Body of pancreas (tissue), 4 donors: Measurements from ENCODE around the gene ATCAY. TPM values are rescaled to one million over a fixed set of nuclear protein-coding genes. Genes with fewer than 3 reads are reported as not detected.

Source experiments
- ATAC-seq: fragments of 150-250 bp; one replicate; pipeline ENCODE4 v1.9.1; 2016
- DNase-seq, 4 donors: peaks; one replicate each; pipeline ENCODE4 v3.0.0-alpha.2; 2019
- H3K27ac ChIP-seq, 4 donors: fragments of 200-600 bp; sonication (generic); 1 replicate in 3 of 4; 2 replicates in 1 of 4; pipeline versions ENCODE4 v1.5.1 to v1.6.1; 2016 to 2019; ENCODE audit warnings: mild to moderate bottlenecking in 1 of 4, mixed read lengths in 1 of 4, moderate library complexity in 1 of 4
- H3K27me3 ChIP-seq, 2 donors: fragments of 200-600 bp; sonication (generic); one replicate each; pipeline ENCODE4 v1.6.0; 2016; ENCODE audit warnings: mild to moderate bottlenecking in 1 of 2
- H3K36me3 ChIP-seq, 2 donors: fragments of 200-600 bp; sonication (generic); replicated peaks in 1 of 2; 2 replicates each; pipeline ENCODE4 v1.5.1; 2016; ENCODE audit warnings: low read depth in 2 of 2; ENCODE audit not compliant: insufficient read depth in 1 of 2
- H3K4me1 ChIP-seq: fragments of 200-600 bp; sonication (generic); one replicate; pipeline ENCODE4 v1.6.0; 2016
- H3K4me3 ChIP-seq, 2 donors: fragments of 200-600 bp; sonication (generic); 1 replicate in 1 of 2; 2 replicates in 1 of 2; pipeline ENCODE4 v1.5.1; 2016 to 2019
- H3K9me3 ChIP-seq, 3 donors: fragments of 200-600 bp; sonication (generic); 1 replicate in 2 of 3; 2 replicates in 1 of 3; pipeline ENCODE4 v1.5.1; 2016
- POLR2A ChIP-seq, 3 donors: fragments of 450-650 bp; IDR thresholded peaks; one replicate each; pipeline ENCODE4 v1.6.1; 2016; ENCODE audit warnings: antibody characterized with exemption in 3 of 3, mild to moderate bottlenecking in 2 of 3
- WGBS, 2 donors: methylation state at CpG; one replicate each; pipeline ENCODE4 v1.1.5; 2017; 5-methylcytosine and 5-hydroxymethylcytosine counted together
- intact Hi-C: fragments of 100-400 bp; cut with DNase I; formaldehyde crosslinking; loops from one replicate; pipeline ENCODE4 v1.15.1; 2023
- total RNA-seq, 2 donors: library from RNA; depleted of rRNA; stranded (reverse); fragments of >200 nt; gene quantifications; one replicate each; pipeline ENCODE4 v1.1.0, GENCODE V29; 2016
- TF ChIP-seq, protein P1 (sequence below), 7 experiments: fragments of 450-650 bp in 4 of 7; fragments of 200-600 bp in 3 of 7; sonication (generic) in 3 of 7; IDR thresholded peaks; one replicate each; pipeline ENCODE4 v1.5.1; 2016 to 2019; ENCODE audit warnings: antibody characterized with exemption in 7 of 7

Gene ATCAY
- total RNA-seq, 2 donors from 2014 or later = 1.6 TPM; not detected in 1

- no peaks in the 10 kb centered on the region for H3K4me1 ChIP-seq
- no peak overlapping the region for H3K4me3 ChIP-seq
- no peak for TF ChIP-seq POLR2A (IDR thresholded peaks at IDR 0.05)
- TF ChIP-seq, protein P1, sequence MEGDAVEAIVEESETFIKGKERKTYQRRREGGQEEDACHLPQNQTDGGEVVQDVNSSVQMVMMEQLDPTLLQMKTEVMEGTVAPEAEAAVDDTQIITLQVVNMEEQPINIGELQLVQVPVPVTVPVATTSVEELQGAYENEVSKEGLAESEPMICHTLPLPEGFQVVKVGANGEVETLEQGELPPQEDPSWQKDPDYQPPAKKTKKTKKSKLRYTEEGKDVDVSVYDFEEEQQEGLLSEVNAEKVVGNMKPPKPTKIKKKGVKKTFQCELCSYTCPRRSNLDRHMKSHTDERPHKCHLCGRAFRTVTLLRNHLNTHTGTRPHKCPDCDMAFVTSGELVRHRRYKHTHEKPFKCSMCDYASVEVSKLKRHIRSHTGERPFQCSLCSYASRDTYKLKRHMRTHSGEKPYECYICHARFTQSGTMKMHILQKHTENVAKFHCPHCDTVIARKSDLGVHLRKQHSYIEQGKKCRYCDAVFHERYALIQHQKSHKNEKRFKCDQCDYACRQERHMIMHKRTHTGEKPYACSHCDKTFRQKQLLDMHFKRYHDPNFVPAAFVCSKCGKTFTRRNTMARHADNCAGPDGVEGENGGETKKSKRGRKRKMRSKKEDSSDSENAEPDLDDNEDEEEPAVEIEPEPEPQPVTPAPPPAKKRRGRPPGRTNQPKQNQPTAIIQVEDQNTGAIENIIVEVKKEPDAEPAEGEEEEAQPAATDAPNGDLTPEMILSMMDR (IDR thresholded peaks at IDR 0.05) = no peak
- WGBS, 2 donors = 71 to 85% methylated on average over 7 to 12 of the region's 12 CpGs
- H3K27me3 ChIP-seq = no peaks in the 10 kb centered on the region
- intact Hi-C loops = no loop called here
- H3K36me3 ChIP-seq = no peaks in the 10 kb centered on the region
- ATAC-seq = no peak
- no peak overlapping the region for H3K27ac ChIP-seq
- DNase-seq = no peak
- H3K9me3 ChIP-seq = peaks cover 0 to 2% (median 0%) of the 10 kb centered on the region in 3 donors
Observed at GRCh38 chr19:3857449-3858003, 23.0 kb upstream of the ATCAY start.

GRCh38 chr19:3860499-3860898 lies 20.0 kb upstream of the ATCAY start:
- Histone ChIP-seq H3K4me3 (no peak overlapping the region), H3K27me3 (no peaks in the 10 kb centered on the region)
- intact Hi-C loops = no loop called here

GRCh38 chr19:3862826-3863500 lies 17.5 kb upstream of the ATCAY start:
- Histone ChIP-seq H3K27ac (no peak overlapping the region), H3K27me3 (peaks cover 0 to 2% of the 10 kb centered on the region in 2 donors), H3K4me1 (no peaks in the 10 kb centered on the region), H3K36me3 (no peaks in the 10 kb centered on the region), H3K4me3 (no peak overlapping the region), H3K9me3 (no peaks in the 10 kb centered on the region)
- intact Hi-C loops = no loop called here
- TF ChIP-seq, protein P1 (IDR thresholded peaks at IDR 0.05) = no peak
- TF ChIP-seq POLR2A (IDR thresholded peaks at IDR 0.05) = no peak
- DNase-seq (no peak), ATAC-seq (no peak)
- 68 to 77% methylated on average over 16 to 25 of the region's 25 CpGs for whole genome bisulfite sequencing, 2 donors

More at GRCh38 chr19:3860499-3860898, 20.0 kb upstream of the ATCAY start:
- Histone ChIP-seq H3K27ac (no peak overlapping the region), H3K4me1 (no peaks in the 10 kb centered on the region), H3K9me3 (no peaks in the 10 kb centered on the region), H3K36me3 (no peaks in the 10 kb centered on the region)
- DNase-seq = no peak
- WGBS, 2 donors = 73 to 80% methylated on average over 12 to 17 of the region's 17 CpGs
- ATAC-seq = no peak
- TF ChIP-seq POLR2A (IDR thresholded peaks at IDR 0.05) = no peak
- TF ChIP-seq, protein P1 (IDR thresholded peaks at IDR 0.05) = no peak

GRCh38 chr19:3863648-3864047 lies 16.8 kb upstream of the ATCAY start:
- no peak overlapping the region for H3K27ac ChIP-seq
- H3K9me3 ChIP-seq = no peaks in the 10 kb centered on the region
- no peak for ATAC-seq
- intact Hi-C loops = no loop called here
- H3K4me3 ChIP-seq = no peak overlapping the region
- TF ChIP-seq, protein P1 (IDR thresholded peaks at IDR 0.05) = no peak
- no peak for TF ChIP-seq POLR2A (IDR thresholded peaks at IDR 0.05)
- H3K27me3 ChIP-seq = peaks cover 0 to 9% of the 10 kb centered on the region in 2 donors
- H3K4me1 ChIP-seq = peaks cover 2% of the 10 kb centered on the region
- 59 to 77% methylated on average over 7 to 12 of the region's 12 CpGs for WGBS, 2 donors
- no peak for DNase-seq
- H3K36me3 ChIP-seq = no peaks in the 10 kb centered on the region
